Measurements from ENCODE around the gene MACF1.

- TF ChIP-seq CTCF (conservative IDR thresholded peaks at IDR 0.05; ENCODE audit: low read depth, low read length) = no peak
- TF ChIP-seq EZH2 (IDR thresholded peaks at IDR 0.05; ENCODE audit: low read length, unreplicated experiment) = no peak
- TF ChIP-seq EZH2phosphoT487 (IDR thresholded peaks at IDR 0.05; ENCODE audit: borderline replicate concordance, low read length) = no peak
These were observed 89.0 kb downstream of the MACF1 start for GRCh38 chr1:39293375-39294070.

Measured in PC-3 (cell line).